NT2/D1 (cell line): ENCODE measurements around the gene TMEM126B.

Experiments used
- SUZ12 ChIP-seq: IDR thresholded peaks from 2 replicates; pipeline ENCODE4 v1.6.1; 2011; ENCODE audit not compliant: insufficient read length, insufficient read depth; ENCODE audit errors: extremely low read depth
- YY1 ChIP-seq: IDR thresholded peaks from 2 replicates; pipeline ENCODE4 v1.6.1; 2011; ENCODE audit not compliant: insufficient read length, insufficient read depth
- ZNF274 ChIP-seq: IDR thresholded peaks from 2 replicates; pipeline ENCODE4 v1.6.1; 2011; ENCODE audit warnings: mild to moderate bottlenecking, low read depth, low read length

DNA sequence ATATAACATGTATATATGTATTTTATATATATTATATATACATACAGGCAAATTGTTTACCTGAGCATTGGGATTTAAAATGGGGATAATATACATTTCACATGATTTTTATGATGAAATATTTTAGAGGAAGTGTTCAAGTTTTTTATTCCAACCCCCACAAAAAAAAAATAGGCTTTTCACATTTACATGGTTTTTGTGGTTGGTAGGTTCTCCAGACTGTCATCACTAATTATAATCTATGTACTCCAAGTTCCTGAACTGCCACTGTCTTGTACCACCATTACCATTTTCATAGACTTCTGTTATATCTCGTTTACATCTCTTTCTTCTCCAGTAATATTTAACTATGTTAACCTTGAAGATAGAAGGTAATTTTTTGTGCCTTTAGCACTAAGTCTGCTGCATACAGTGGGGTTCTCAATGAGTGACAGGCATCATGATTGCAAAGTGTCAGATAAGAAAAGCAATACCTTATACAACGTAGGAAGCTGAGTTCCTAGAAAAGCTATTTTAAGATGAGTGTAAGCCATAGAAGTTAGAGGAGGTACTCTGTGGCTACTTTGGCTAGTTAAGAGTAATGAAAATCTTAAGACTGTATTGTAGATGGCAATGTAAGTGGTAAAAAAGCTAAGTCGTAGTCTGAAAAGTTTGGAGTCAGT lies 24.5 kb downstream of the TMEM126B start:
- TF ChIP-seq YY1 (no peak), ZNF274 (no peak), SUZ12 (no peak)
